ENCODE data around the gene CUL1.

CUL1 gene

DNA sequence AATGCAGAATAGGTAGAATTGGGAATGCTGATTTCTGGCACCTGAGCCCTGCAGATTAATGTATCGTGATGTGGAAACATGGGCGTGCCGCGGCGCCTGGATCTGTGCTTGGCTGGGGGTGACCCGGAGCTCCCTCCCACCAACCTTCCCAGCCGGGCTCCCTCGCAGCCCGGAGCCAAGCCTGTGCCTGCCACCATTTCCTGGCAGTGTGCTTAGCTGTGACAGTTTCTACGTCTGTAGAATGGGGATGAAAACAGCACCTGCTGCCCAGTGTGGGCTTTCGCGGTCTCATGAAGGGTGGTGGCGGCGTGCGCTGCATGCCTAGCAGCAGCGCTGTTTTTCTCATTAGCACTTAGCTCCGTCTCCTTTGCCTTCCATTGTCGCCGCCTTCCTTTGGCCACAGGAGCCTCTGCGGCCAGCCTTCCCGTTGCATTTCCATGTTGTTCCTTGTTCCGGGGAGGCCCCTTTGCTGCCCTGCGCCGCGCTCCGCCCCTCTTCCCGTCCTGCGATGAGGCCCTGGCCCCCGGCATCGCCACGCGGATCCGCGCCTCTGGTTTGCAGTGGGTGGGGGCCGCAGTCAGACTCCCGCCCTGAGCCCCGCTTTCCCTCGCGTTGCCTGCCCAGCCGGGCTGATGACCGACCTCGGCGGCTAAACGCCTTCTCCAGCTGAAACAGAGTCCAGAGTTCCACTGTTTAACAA is 84.2 kb downstream of the CUL1 start:
- no peak overlapping the region for H3K4me3 ChIP-seq (ENCODE audit: control insufficient read depth, low read depth, low read length)
- no peak for TF ChIP-seq CTCF (conservative IDR thresholded peaks at IDR 0.05; ENCODE audit: control insufficient read depth, insufficient read depth, low read depth, low read length)
- DNase-seq (ENCODE audit: low read depth), result no peak

GRCh38 chr7:148783801-148784527 is 85.3 kb downstream of the CUL1 start:
- TF ChIP-seq CTCF (conservative IDR thresholded peaks at IDR 0.05; ENCODE audit: control insufficient read depth, insufficient read depth, low read depth, low read length), result no peak
- DNase-seq (ENCODE audit: low read depth), result no peak
- no peak overlapping the region for H3K4me3 ChIP-seq (ENCODE audit: control insufficient read depth, low read depth, low read length)

GRCh38 chr7:148787571-148788295 is 89.0 kb downstream of the CUL1 start:
- H3K4me3 ChIP-seq (ENCODE audit: control insufficient read depth, low read depth, low read length), result no peak overlapping the region
- DNase-seq (ENCODE audit: low read depth), result no peak
- no peak for TF ChIP-seq CTCF (conservative IDR thresholded peaks at IDR 0.05; ENCODE audit: control insufficient read depth, insufficient read depth, low read depth, low read length)

DNA sequence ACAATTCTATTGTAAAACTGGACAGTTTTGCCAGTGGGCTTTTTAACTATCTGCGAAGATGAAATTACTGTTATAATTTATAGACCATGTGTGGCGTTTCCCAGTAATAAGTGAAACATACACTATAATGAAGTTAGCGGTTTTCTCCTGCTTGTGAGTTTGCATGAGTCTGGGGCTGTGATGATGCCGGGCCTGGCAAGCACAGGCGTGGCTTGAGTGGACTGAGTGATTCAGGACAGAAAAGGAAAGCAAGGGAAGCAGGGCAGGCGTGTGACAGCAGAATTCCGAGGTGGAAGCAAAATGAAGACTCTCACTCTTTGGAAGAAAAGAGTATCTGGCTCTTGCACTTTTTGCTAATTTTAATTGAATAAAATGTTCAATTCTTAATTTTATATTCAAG is 90.5 kb downstream of the CUL1 start:
- no peak for TF ChIP-seq CTCF (conservative IDR thresholded peaks at IDR 0.05; ENCODE audit: control insufficient read depth, insufficient read depth, low read depth, low read length)
- DNase-seq (ENCODE audit: low read depth), result no peak
- H3K4me3 ChIP-seq (ENCODE audit: control insufficient read depth, low read depth, low read length), result no peak overlapping the region

DNA sequence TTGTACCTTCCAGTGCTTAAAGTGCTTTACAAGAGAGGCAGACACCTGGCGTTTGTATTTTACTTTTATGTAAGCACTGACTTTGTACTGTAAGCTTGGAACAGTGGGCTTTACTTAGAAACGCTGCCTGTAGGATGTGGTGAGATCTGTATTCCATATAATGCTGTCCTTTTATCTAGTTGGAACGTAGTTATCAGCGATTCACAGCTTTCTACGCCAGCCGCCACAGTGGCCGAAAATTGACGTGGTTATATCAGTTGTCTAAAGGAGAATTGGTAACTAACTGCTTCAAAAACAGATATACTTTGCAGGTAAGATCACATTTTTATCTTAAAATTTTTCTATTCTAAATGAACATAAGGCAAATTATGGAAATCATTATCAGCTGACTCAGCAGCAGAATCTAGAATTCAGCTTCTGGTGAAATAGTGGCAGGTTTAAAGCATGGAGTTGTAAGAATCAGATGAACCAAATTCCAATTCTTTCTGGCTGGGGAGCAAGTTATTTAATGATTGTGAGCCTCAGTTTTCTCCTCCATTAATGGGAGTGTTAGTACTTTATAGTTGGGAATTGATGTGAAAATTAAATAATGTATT is 91.5 kb downstream of the CUL1 start:
- no peak overlapping the region for H3K4me3 ChIP-seq (ENCODE audit: control insufficient read depth, low read depth, low read length)
- TF ChIP-seq CTCF (conservative IDR thresholded peaks at IDR 0.05; ENCODE audit: control insufficient read depth, insufficient read depth, low read depth, low read length), result no peak
- DNase-seq (ENCODE audit: low read depth), result no peak

- no peak for DNase-seq (ENCODE audit: low read depth)
- no peak for TF ChIP-seq CTCF (conservative IDR thresholded peaks at IDR 0.05; ENCODE audit: control insufficient read depth, insufficient read depth, low read depth, low read length)
These were observed 92.1 kb downstream of the CUL1 start for GRCh38 chr7:148790850-148791249.

More at GRCh38 chr7:148790850-148791249, 92.1 kb downstream of the CUL1 start:
- H3K4me3 ChIP-seq (ENCODE audit: control insufficient read depth, low read depth, low read length), result no peak overlapping the region
